Suprapubic skin (tissue), 3 donors: ENCODE data around the gene IGFN1.

Experiments used
- CTCF ChIP-seq, 2 donors: fragments of 200-600 bp in 1 of 2; fragments of 450-650 bp in 1 of 2; sonication (generic) in 1 of 2; IDR thresholded peaks; one replicate each; pipeline ENCODE4 v1.5.1; 2016 to 2019; ENCODE audit warnings: antibody characterized with exemption in 2 of 2, mild to moderate bottlenecking in 1 of 2, moderate library complexity in 1 of 2
- EP300 ChIP-seq: sonication (generic); formaldehyde crosslinking; IDR thresholded peaks from one replicate; pipeline ENCODE4 v1.6.1; 2017; ENCODE audit warnings: antibody characterized with exemption
- POLR2A ChIP-seq, 2 donors: fragments of 450-650 bp; IDR thresholded peaks; one replicate each; pipeline ENCODE4 v1.6.1; 2017; ENCODE audit warnings: antibody characterized with exemption in 2 of 2, mild to moderate bottlenecking in 2 of 2, moderate library complexity in 2 of 2

GRCh38 chr1:201229095-201229494 is 38.5 kb downstream of the IGFN1 start:
- TF ChIP-seq CTCF (IDR thresholded peaks at IDR 0.05) = no peak
- no peak for TF ChIP-seq EP300
- TF ChIP-seq POLR2A (IDR thresholded peaks at IDR 0.05) = no peak
